GM23338 (cell line): ENCODE results near the gene HSPB8.

Experiments
- CREB1 ChIP-seq: fragments of 250-450 bp; sonication (Bioruptor Pico); IDR thresholded peaks from 2 replicates; pipeline ENCODE4 v1.5.0; 2020; ENCODE audit warnings: low read depth, mild to moderate bottlenecking, moderate library complexity
- CTCF ChIP-seq, 2 experiments: fragments of 200-600 bp in 1 of 2; sonication (generic) in 1 of 2; conservative IDR thresholded peaks; 2 replicates each; pipeline versions ENCODE4 v1.5.1 to v1.6.1; 2016 to 2017; ENCODE audit warnings: antibody characterized with exemption in 2 of 2, low read depth in 2 of 2, mild to moderate bottlenecking in 2 of 2, moderate library complexity in 1 of 2
- ETS1 ChIP-seq: IDR thresholded peaks from 2 replicates; pipeline ENCODE4 v1.6.1; 2016; ENCODE audit warnings: antibody characterized with exemption
- EZH2 ChIP-seq: fragments of 200-600 bp; sonication (generic); IDR thresholded peaks from one replicate; pipeline ENCODE4 v1.8.0; 2017; ENCODE audit warnings: antibody characterized with exemption, mild to moderate bottlenecking, low read depth; ENCODE audit not compliant: unreplicated experiment
- EZH2phosphoT487 ChIP-seq: fragments of 200-600 bp; sonication (generic); IDR thresholded peaks from one replicate; pipeline ENCODE4 v1.8.1; 2018; ENCODE audit warnings: antibody characterized with exemption; ENCODE audit not compliant: unreplicated experiment
- JUNB ChIP-seq: IDR thresholded peaks from one replicate; pipeline ENCODE4 v1.6.1; 2016; ENCODE audit warnings: antibody characterized with exemption; ENCODE audit not compliant: unreplicated experiment
- NANOG ChIP-seq: IDR thresholded peaks from 2 replicates; pipeline ENCODE4 v1.6.1; 2016; ENCODE audit warnings: antibody characterized with exemption, borderline replicate concordance
- POLR2AphosphoS5 ChIP-seq: IDR thresholded peaks from 2 replicates; pipeline ENCODE4 v1.6.1; 2016; ENCODE audit warnings: antibody characterized with exemption, low read depth
- REST ChIP-seq: IDR thresholded peaks from one replicate; pipeline ENCODE4 v1.6.1; 2018; ENCODE audit warnings: antibody characterized with exemption; ENCODE audit not compliant: unreplicated experiment
- STAT1 ChIP-seq: IDR thresholded peaks from one replicate; pipeline ENCODE4 v1.6.1; 2016; ENCODE audit warnings: antibody characterized with exemption; ENCODE audit not compliant: unreplicated experiment
- ZNF114 ChIP-seq: fragments of 250-450 bp; sonication (Bioruptor Pico); IDR thresholded peaks from 2 replicates; pipeline ENCODE4 v1.5.0; 2020; ENCODE audit warnings: mild to moderate bottlenecking, moderate library complexity
- ZNF331 ChIP-seq: fragments of 250-450 bp; sonication (Bioruptor Pico); IDR thresholded peaks from 2 replicates; pipeline ENCODE4 v1.5.0; 2020; ENCODE audit warnings: low read depth, mild to moderate bottlenecking, moderate library complexity
- ZNF462 ChIP-seq: fragments of 250-450 bp; sonication (Bioruptor Pico); IDR thresholded peaks from 2 replicates; pipeline ENCODE4 v1.5.0; 2020; ENCODE audit warnings: mild to moderate bottlenecking, moderate library complexity

- TF ChIP-seq CTCF (conservative IDR thresholded peaks at IDR 0.05; ENCODE audit: low read depth in 2 of 2) = no peak
- no peak for TF ChIP-seq EZH2
- no peak for TF ChIP-seq POLR2AphosphoS5
- no peak for TF ChIP-seq REST
- no peak for TF ChIP-seq STAT1
- no peak for TF ChIP-seq ETS1
- TF ChIP-seq ZNF462 (CRISPR knock-in tag) = no peak
- no peak for TF ChIP-seq NANOG
- no peak for TF ChIP-seq JUNB
- TF ChIP-seq EZH2phosphoT487 = no peak
- TF ChIP-seq CREB1 (CRISPR knock-in tag) = no peak
- TF ChIP-seq ZNF114 (CRISPR knock-in tag) = no peak
- TF ChIP-seq ZNF331 = no peak
Measured at GRCh38 chr12:119211884-119212283, 33.2 kb downstream of the HSPB8 start.
